GM19372 (cell line): ENCODE results near the gene THEM4.

Experiments
- ATAC-seq: cut with Tn5 transposase; IDR thresholded peaks from one replicate; pipeline ENCODE4 v1.9.1; 2021; ENCODE audit warnings: mild to moderate bottlenecking, low read depth, moderate library complexity; ENCODE audit not compliant: unreplicated experiment

Gene THEM4

GRCh38 chr1:151840421-151840820, 68.9 kb downstream of the THEM4 start:
- ATAC-seq: no peak

- ATAC-seq: no peak
These were observed 69.6 kb downstream of the THEM4 start, which contains the start of gene C2CD4D for GRCh38 chr1:151839457-151840403. Gene C2CD4D, minus strand, starts transcription at chr1:151839820. Its CDS starts 831 bp downstream, at chr1:151838989.

GRCh38 chr1:151839082-151839412, 70.3 kb downstream of the THEM4 start:
- no peak for ATAC-seq

- ATAC-seq: no peak
These were observed 70.9 kb downstream of the THEM4 start for GRCh38 chr1:151838222-151839081.

- no peak for ATAC-seq
These were observed 71.5 kb downstream of the THEM4 start for GRCh38 chr1:151837884-151838221.

GRCh38 chr1:151837197-151837596, 72.1 kb downstream of the THEM4 start:
- ATAC-seq: no peak

GRCh38 chr1:151835596-151835995, 73.7 kb downstream of the THEM4 start:
- ATAC-seq: no peak

- ATAC-seq: no peak
These were observed 75.1 kb downstream of the THEM4 start for GRCh38 chr1:151834239-151834638.

GRCh38 chr1:151833172-151833900, 76.0 kb downstream of the THEM4 start:
- no peak for ATAC-seq

GRCh38 chr1:151832318-151832980, 76.9 kb downstream of the THEM4 start:
- ATAC-seq: no peak

GRCh38 chr1:151831605-151832004, 77.7 kb downstream of the THEM4 start, which contains the start of gene RORC:
Gene RORC, minus strand, starts transcription at chr1:151831802. Its CDS starts 38 bp downstream, at chr1:151831764.
- ATAC-seq: no peak

GRCh38 chr1:151831256-151831591, 78.1 kb downstream of the THEM4 start:
- no peak for ATAC-seq

GRCh38 chr1:151830055-151830454, 79.3 kb downstream of the THEM4 start:
- no peak for ATAC-seq

- no peak for ATAC-seq
These were observed 79.8 kb downstream of the THEM4 start for GRCh38 chr1:151829352-151830046.

- ATAC-seq: no peak
These were observed 80.4 kb downstream of the THEM4 start for GRCh38 chr1:151828921-151829320.

GRCh38 chr1:151827853-151828252, 81.5 kb downstream of the THEM4 start:
- no peak for ATAC-seq

- no peak for ATAC-seq
These were observed 83.3 kb downstream of the THEM4 start for GRCh38 chr1:151825751-151826660.

GRCh38 chr1:151825204-151825603, 84.1 kb downstream of the THEM4 start:
- no peak for ATAC-seq
